ENCODE measurements around the gene FBRSL1. TPM values are rescaled to one million over a fixed set of nuclear protein-coding genes. Genes with fewer than 3 reads are reported as not detected.

Gene FBRSL1
- total and polyA plus RNA-seq, 2 of the 8 experiments (the other 6 are each of a cell fraction or from before 2014, with no cell fraction given): 18.4 to 109 TPM

GRCh38 chr12:132517740-132518100 lies 27.8 kb downstream of the FBRSL1 start:
- Histone ChIP-seq H3K4me3 (ENCODE audit: extremely low read depth in 1 of 4, insufficient read depth in 2 of 4, low read depth in 3 of 4, low read length in 4 of 4) (no peak overlapping the region), H3K18ac (ENCODE audit: extremely low read depth, low read length) (no peak overlapping the region), H3K9ac (replicated peaks in 1 of 4; ENCODE audit: extremely low read depth in 1 of 4, low read depth in 3 of 4, low read length in 3 of 4) (no peak overlapping the region), H4K20me1 (replicated peaks in 1 of 2; ENCODE audit: control insufficient read depth in 1 of 2, insufficient read depth in 2 of 2, low read length in 2 of 2) (peaks cover 8 to 26% of the 10 kb centered on the region in 2 experiments), H4K91ac (replicated peaks; ENCODE audit: insufficient read length, low read length) (no peak overlapping the region), H2BK15ac (ENCODE audit: low read length) (no peak overlapping the region), H3K23ac (ENCODE audit: insufficient read length) (no peak overlapping the region), H2AFZ (ENCODE audit: low read length) (no peak overlapping the region), H3K4me2 (ENCODE audit: insufficient read depth in 1 of 2, low read depth in 2 of 2, low read length in 2 of 2) (no peak overlapping the region), H3K36me3 (ENCODE audit: control insufficient read depth in 2 of 4, insufficient read depth in 4 of 4, low read length in 3 of 4) (no peaks in the 10 kb centered on the region), H2BK120ac (replicated peaks; ENCODE audit: low read depth, low read length) (no peak overlapping the region), H3K79me2 (ENCODE audit: control insufficient read depth in 1 of 2, insufficient read depth in 2 of 2, low read length in 2 of 2) (no peaks in the 10 kb centered on the region), H4K8ac (ENCODE audit: extremely low read depth, insufficient read depth, low read length) (peak overlapping the region; percentile 21; the same call in 1 of the 2 replicates), H2BK20ac (ENCODE audit: low read length) (no peak overlapping the region), H3K23me2 (ENCODE audit: low read depth, low read length) (peaks cover 8% of the 10 kb centered on the region), H3K14ac (ENCODE audit: insufficient read length) (no peak overlapping the region), H3K4me1 (replicated peaks in 1 of 4; ENCODE audit: control insufficient read depth in 3 of 4, insufficient read depth in 4 of 4, low read length in 3 of 4) (no peaks in the 10 kb centered on the region; a peak in 1 of 7 replicates), H3K9me3 (ENCODE audit: insufficient read depth in 2 of 2, low read depth in 1 of 2, low read length in 1 of 2) (peaks cover 10 to 15% of the 10 kb centered on the region in 2 experiments), H3K56ac (replicated peaks; ENCODE audit: insufficient read length, low read depth, low read length) (no peak overlapping the region), H3K4ac (replicated peaks; ENCODE audit: insufficient read length, low read depth, low read length) (no peak overlapping the region), H2BK5ac (ENCODE audit: low read depth, low read length) (no peak overlapping the region), H3K79me1 (ENCODE audit: low read depth, low read length) (peaks cover 3% of the 10 kb centered on the region; the same call in 1 of the 2 replicates), H3K27ac (ENCODE audit: low read depth, low read length) (no peak overlapping the region), H4K5ac (ENCODE audit: insufficient read length, low read depth, low read length) (no peak overlapping the region), H2AK5ac (ENCODE audit: low read depth, low read length) (no peak overlapping the region; the same call in 1 of the 2 replicates), H2BK12ac (ENCODE audit: low read depth, low read length) (no peak overlapping the region), H3K27me3 (replicated peaks in 1 of 4; ENCODE audit: control insufficient read depth in 3 of 4, extremely low read depth in 1 of 4, insufficient read depth in 3 of 4, low read length in 3 of 4) (peaks cover 0 to 36% (median 24%) of the 10 kb centered on the region in 4 experiments; a peak in 6 of 7 replicates)
- DNase-seq (ENCODE audit: low read depth in 1 of 2, low spot score in 2 of 2): no peak
- no peak for FAIRE-seq
- TF ChIP-seq HDAC6 (IDR thresholded peaks at IDR 0.05; ENCODE audit: low read depth, low read length): no peak
- TF ChIP-seq GABPA (IDR thresholded peaks at IDR 0.05; ENCODE audit: borderline replicate concordance, insufficient read depth, low read length): no peak
- TF ChIP-seq SIRT6 (IDR thresholded peaks at IDR 0.05; ENCODE audit: low read length): no peak
- TF ChIP-seq SRF (IDR thresholded peaks at IDR 0.05; ENCODE audit: low read depth, low read length): no peak
- no peak for TF ChIP-seq MAX (IDR thresholded peaks at IDR 0.05)
- no peak for TF ChIP-seq PHF8 (conservative IDR thresholded peaks at IDR 0.05; ENCODE audit: low read depth, low read length)
- TF ChIP-seq CREB1 (IDR thresholded peaks at IDR 0.05): no peak
- POLR2A ChIA-PET (ENCODE audit: partially characterized antibody): interaction anchor here (0.6 kb wide), 1 partner anchor 69 kb away, joined by 3 read pairs; no protein-coding TSS in a partner anchor
- 88% methylated on average over 9 of the region's 10 CpGs; no CpG with 5 or more reads in 1 of the 2 experiments for WGBS, 2 experiments (ENCODE audit: extremely low coverage in 1 of 2, insufficient coverage in 1 of 2, insufficient read length in 1 of 2, insufficient replicate concordance in 2 of 2, low coverage in 1 of 2, low lambda C conversion rate in 2 of 2, missing lambda C conversion rate in 1 of 2)
- CTCF ChIA-PET (ENCODE audit: partially characterized antibody): interaction anchor here (0.6 to 1.4 kb wide), 7 partner anchors 9 to 278 kb away, joined by 3 to 7 read pairs (median 3); no protein-coding TSS in a partner anchor
